GM23338 (cell line): ENCODE results near the gene SOST. TPM values are rescaled to one million over a fixed set of nuclear protein-coding genes. Genes with fewer than 3 reads are reported as not detected.

Experiments used
- ATAC-seq: fragments of 200-7000 bp; cut with Tn5 transposase; 3 replicates; pipeline ENCODE4 v1.9.1; 2020
- DNase-seq: peaks from one replicate; pipeline ENCODE4 v3.0.0-alpha.2; 2015; ENCODE audit warnings: low spot score
- H2AFZ ChIP-seq: fragments of 200-600 bp; sonication (generic); 2 replicates; pipeline ENCODE4 v1.8.0; 2016; ENCODE audit warnings: antibody characterized with exemption, mild to moderate bottlenecking, moderate library complexity
- H3F3A ChIP-seq: fragments of 200-600 bp; sonication (generic); replicated peaks from 2 replicates; pipeline ENCODE4 v1.8.0; 2017; ENCODE audit warnings: antibody characterized with exemption, mixed run types, low read depth
- H3K27ac ChIP-seq: fragments of 200-600 bp; sonication (generic); 2 replicates; pipeline ENCODE4 v1.6.1; 2016; ENCODE audit warnings: low read depth
- H3K27me3 ChIP-seq: fragments of 200-600 bp; sonication (generic); 2 replicates; pipeline ENCODE4 v1.8.0; 2016; ENCODE audit warnings: mild to moderate bottlenecking, mixed run types, moderate library complexity; ENCODE audit not compliant: insufficient read depth
- H3K36me3 ChIP-seq: fragments of 200-600 bp; sonication (generic); 2 replicates; pipeline ENCODE4 v1.8.0; 2016; ENCODE audit warnings: mild to moderate bottlenecking; ENCODE audit not compliant: insufficient read depth
- H3K4me1 ChIP-seq: fragments of 200-600 bp; sonication (generic); 2 replicates; pipeline ENCODE4 v1.8.0; 2016; ENCODE audit warnings: mild to moderate bottlenecking, moderate library complexity; ENCODE audit not compliant: insufficient read depth
- H3K4me2 ChIP-seq: fragments of 200-600 bp; sonication (generic); 2 replicates; pipeline ENCODE4 v1.7.1; 2017; ENCODE audit warnings: mixed run types
- H3K4me3 ChIP-seq: fragments of 200-600 bp; sonication (generic); 2 replicates; pipeline ENCODE4 v1.6.1; 2016; ENCODE audit warnings: mixed run types
- H3K79me2 ChIP-seq: fragments of 200-600 bp; sonication (generic); replicated peaks from 2 replicates; pipeline ENCODE4 v1.8.0; 2017; ENCODE audit warnings: mild to moderate bottlenecking; ENCODE audit not compliant: insufficient read depth
- H3K9me2 ChIP-seq: fragments of 200-600 bp; sonication (generic); 2 replicates; pipeline ENCODE4 v1.8.0; 2017; ENCODE audit not compliant: insufficient read depth
- H4K20me1 ChIP-seq: fragments of 200-600 bp; sonication (generic); replicated peaks from 2 replicates; pipeline ENCODE4 v1.8.0; 2017; ENCODE audit warnings: mild to moderate bottlenecking; ENCODE audit not compliant: insufficient read depth
- H3K27ac Mint-ChIP-seq: 2 replicates; pipeline ENCODE4 v1.8.0; 2020; ENCODE audit warnings: inconsistent platforms, mild to moderate bottlenecking, moderate library complexity, mixed read lengths
- H3K27me3 Mint-ChIP-seq: 3 replicates; pipeline ENCODE4 v1.8.0; 2022; ENCODE audit warnings: low read depth, mild to moderate bottlenecking, moderate library complexity, mixed read lengths, inconsistent platforms; ENCODE audit not compliant: insufficient read depth, poor library complexity
- H3K36me3 Mint-ChIP-seq: 3 replicates; pipeline ENCODE4 v1.8.0; 2021; ENCODE audit warnings: low read depth, mild to moderate bottlenecking, inconsistent platforms, moderate library complexity, mixed read lengths
- H3K4me1 Mint-ChIP-seq: 3 replicates; pipeline ENCODE4 v1.8.0; 2020; ENCODE audit warnings: mild to moderate bottlenecking, inconsistent platforms, mixed read lengths
- H3K4me3 Mint-ChIP-seq: 3 replicates; pipeline ENCODE4 v1.8.0; 2021; ENCODE audit warnings: moderate library complexity, mild to moderate bottlenecking, inconsistent platforms, mixed read lengths
- H3K9me3 Mint-ChIP-seq: 3 replicates; pipeline ENCODE4 v1.8.0; 2020; ENCODE audit warnings: moderate library complexity, mild to moderate bottlenecking, inconsistent platforms, mixed read lengths
- CREB1 ChIP-seq: fragments of 250-450 bp; sonication (Bioruptor Pico); IDR thresholded peaks from 2 replicates; pipeline ENCODE4 v1.5.0; 2020; ENCODE audit warnings: low read depth, mild to moderate bottlenecking, moderate library complexity
- ETS1 ChIP-seq: IDR thresholded peaks from 2 replicates; pipeline ENCODE4 v1.6.1; 2016; ENCODE audit warnings: antibody characterized with exemption
- EZH2phosphoT487 ChIP-seq: fragments of 200-600 bp; sonication (generic); IDR thresholded peaks from one replicate; pipeline ENCODE4 v1.8.1; 2018; ENCODE audit warnings: antibody characterized with exemption; ENCODE audit not compliant: unreplicated experiment
- JUNB ChIP-seq: IDR thresholded peaks from one replicate; pipeline ENCODE4 v1.6.1; 2016; ENCODE audit warnings: antibody characterized with exemption; ENCODE audit not compliant: unreplicated experiment
- POLR2AphosphoS5 ChIP-seq: IDR thresholded peaks from 2 replicates; pipeline ENCODE4 v1.6.1; 2016; ENCODE audit warnings: antibody characterized with exemption, low read depth
- ZNF114 ChIP-seq: fragments of 250-450 bp; sonication (Bioruptor Pico); IDR thresholded peaks from 2 replicates; pipeline ENCODE4 v1.5.0; 2020; ENCODE audit warnings: mild to moderate bottlenecking, moderate library complexity
- ZNF331 ChIP-seq: fragments of 250-450 bp; sonication (Bioruptor Pico); IDR thresholded peaks from 2 replicates; pipeline ENCODE4 v1.5.0; 2020; ENCODE audit warnings: low read depth, mild to moderate bottlenecking, moderate library complexity
- ZNF462 ChIP-seq: fragments of 250-450 bp; sonication (Bioruptor Pico); IDR thresholded peaks from 2 replicates; pipeline ENCODE4 v1.5.0; 2020; ENCODE audit warnings: mild to moderate bottlenecking, moderate library complexity
- polyA plus RNA-seq: library from polyadenylated mRNA; unstranded; fragments of >200 nt; fragmentation: Nextera tagmentation; extraction: Ambion mirVana; gene quantifications from 2 replicates; pipeline ENCODE4 v1.2.1, GENCODE V29; 2016
- total RNA-seq: library from RNA; depleted of rRNA; stranded (reverse); fragments of >200 nt; shearing (Covaris generic); gene quantifications from 2 replicates; pipeline ENCODE4 v1.2.3, GENCODE V29; 2014

SOST gene
- total and polyA plus RNA-seq, 2 experiments from 2014 or later: not detected

- ATAC-seq (no peak), DNase-seq (no peak)
- TF ChIP-seq POLR2AphosphoS5: no peak
- no peak for TF ChIP-seq CREB1
- TF ChIP-seq ETS1: no peak
- no peak for TF ChIP-seq JUNB
- TF ChIP-seq EZH2phosphoT487: no peak
- Histone ChIP-seq H3K27ac (no peak overlapping the region), H4K20me1 (no peaks in the 10 kb centered on the region), H3K4me3 (peak overlapping the region; percentile 21; the same call in 1 of the 2 replicates), H3K4me1 (peaks cover 22% of the 10 kb centered on the region), H2AFZ (0 out of 2 replicates have a peak overlapping the region, but pooled peaks have one; percentile 6), H3K27me3 (peaks cover 13% of the 10 kb centered on the region), H3F3A (peaks cover 7% of the 10 kb centered on the region; the same call in 1 of the 2 replicates), H3K9me2 (no peaks in the 10 kb centered on the region), H3K79me2 (no peaks in the 10 kb centered on the region), H3K36me3 (no peaks in the 10 kb centered on the region), H3K4me2 (peak overlapping the region; percentile 8)
- no peaks in the 10 kb centered on the region for H3K36me3 Mint-ChIP-seq
- H3K27ac Mint-ChIP-seq: peak overlapping the region; percentile 91
- peaks cover 37% of the 10 kb centered on the region for H3K4me1 Mint-ChIP-seq
- H3K9me3 Mint-ChIP-seq: no peaks in the 10 kb centered on the region
- H3K27me3 Mint-ChIP-seq: peaks cover 15% of the 10 kb centered on the region
- H3K4me3 Mint-ChIP-seq: peak overlapping the region; percentile 56
These were observed 1.2 kb upstream of the SOST start for GRCh38 chr17:43759836-43760235.

- peaks cover 46% of the 10 kb centered on the region for H3K4me1 Mint-ChIP-seq
- no peaks in the 10 kb centered on the region for H3K36me3 Mint-ChIP-seq
- no peak overlapping the region for H3K4me3 Mint-ChIP-seq
- H3F3A ChIP-seq: peaks cover 7% of the 10 kb centered on the region; the same call in 1 of the 2 replicates
- ATAC-seq (no peak), DNase-seq (no peak)
- no peaks in the 10 kb centered on the region for H4K20me1 ChIP-seq
- no peak overlapping the region for H3K4me3 ChIP-seq
- no peaks in the 10 kb centered on the region for H3K36me3 ChIP-seq
- H3K27me3 Mint-ChIP-seq: peaks cover 22% of the 10 kb centered on the region
- H3K9me3 Mint-ChIP-seq: no peaks in the 10 kb centered on the region
- TF ChIP-seq ZNF331 (CRISPR knock-in tag) (no peak), ZNF114 (no peak), ZNF462 (CRISPR knock-in tag) (no peak)
- peaks cover 25% of the 10 kb centered on the region for H3K4me1 ChIP-seq
- no peak overlapping the region for H3K4me2 ChIP-seq
- H3K27ac ChIP-seq: no peak overlapping the region
- peak overlapping the region; percentile 47; the same call in 1 of the 2 replicates for H2AFZ ChIP-seq
- H3K9me2 ChIP-seq: no peaks in the 10 kb centered on the region
- no peaks in the 10 kb centered on the region for H3K79me2 ChIP-seq
- H3K27me3 ChIP-seq: peaks cover 30% of the 10 kb centered on the region
- no peak overlapping the region for H3K27ac Mint-ChIP-seq
These were observed 505 bp downstream of the SOST start for GRCh38 chr17:43758086-43758485.
